Esophagus muscularis mucosa (tissue), 3 donors: Measurements from ENCODE around the gene RALGPS2.

Source experiments
- POLR2A ChIP-seq: fragments of 450-650 bp; IDR thresholded peaks from one replicate; pipeline ENCODE4 v1.6.1; 2017; ENCODE audit warnings: antibody characterized with exemption, moderate library complexity, mild to moderate bottlenecking, low read depth
- POLR2AphosphoS5 ChIP-seq, 2 donors: sonication (generic); formaldehyde crosslinking; IDR thresholded peaks; one replicate each; pipeline ENCODE4 v1.6.1; 2017; ENCODE audit warnings: antibody characterized with exemption in 2 of 2
- TF ChIP-seq, protein P1 (sequence below), 3 experiments: fragments of 200-600 bp in 2 of 3; fragments of 450-650 bp in 1 of 3; sonication (generic) in 2 of 3; IDR thresholded peaks; one replicate each; pipeline ENCODE4 v1.5.1; 2017 to 2019; ENCODE audit warnings: antibody characterized with exemption in 3 of 3, mild to moderate bottlenecking in 2 of 3, moderate library complexity in 1 of 3

- TF ChIP-seq, protein P1, sequence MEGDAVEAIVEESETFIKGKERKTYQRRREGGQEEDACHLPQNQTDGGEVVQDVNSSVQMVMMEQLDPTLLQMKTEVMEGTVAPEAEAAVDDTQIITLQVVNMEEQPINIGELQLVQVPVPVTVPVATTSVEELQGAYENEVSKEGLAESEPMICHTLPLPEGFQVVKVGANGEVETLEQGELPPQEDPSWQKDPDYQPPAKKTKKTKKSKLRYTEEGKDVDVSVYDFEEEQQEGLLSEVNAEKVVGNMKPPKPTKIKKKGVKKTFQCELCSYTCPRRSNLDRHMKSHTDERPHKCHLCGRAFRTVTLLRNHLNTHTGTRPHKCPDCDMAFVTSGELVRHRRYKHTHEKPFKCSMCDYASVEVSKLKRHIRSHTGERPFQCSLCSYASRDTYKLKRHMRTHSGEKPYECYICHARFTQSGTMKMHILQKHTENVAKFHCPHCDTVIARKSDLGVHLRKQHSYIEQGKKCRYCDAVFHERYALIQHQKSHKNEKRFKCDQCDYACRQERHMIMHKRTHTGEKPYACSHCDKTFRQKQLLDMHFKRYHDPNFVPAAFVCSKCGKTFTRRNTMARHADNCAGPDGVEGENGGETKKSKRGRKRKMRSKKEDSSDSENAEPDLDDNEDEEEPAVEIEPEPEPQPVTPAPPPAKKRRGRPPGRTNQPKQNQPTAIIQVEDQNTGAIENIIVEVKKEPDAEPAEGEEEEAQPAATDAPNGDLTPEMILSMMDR (IDR thresholded peaks at IDR 0.05): no peak
- TF ChIP-seq POLR2A (no peak), POLR2AphosphoS5 (IDR thresholded peaks at IDR 0.05) (no peak)
These were observed 22.9 kb upstream of the RALGPS2 start for GRCh38 chr1:178702146-178702545.
